DND-41 (cell line): ENCODE measurements around the gene TCAP.

Experiments
- ATAC-seq: fragments of 200-7000 bp; cut with Tn5 transposase; 3 replicates; pipeline ENCODE4 v1.9.1; 2021; ENCODE audit warnings: low read depth; ENCODE audit not compliant: insufficient read depth
- DNase-seq: peaks from one replicate; pipeline ENCODE4 v3.0.0-alpha.2; 2020
- H2AFZ ChIP-seq: 2 replicates; pipeline ENCODE4 v1.6.0; 2012; ENCODE audit warnings: low read depth, low read length
- H3K27ac ChIP-seq: 2 replicates; pipeline ENCODE4 v1.5.1; 2012; ENCODE audit warnings: low read length, inconsistent platforms
- H3K27me3 ChIP-seq: fragments of 200-600 bp; sonication (generic); 2 replicates; pipeline ENCODE4 v1.6.0; 2012; ENCODE audit warnings: low read length, mild to moderate bottlenecking, inconsistent platforms; ENCODE audit not compliant: insufficient read depth, poor library complexity
- H3K36me3 ChIP-seq: 2 replicates; pipeline ENCODE4 v1.5.1; 2012; ENCODE audit warnings: low read length, inconsistent platforms; ENCODE audit not compliant: insufficient read depth
- H3K4me1 ChIP-seq: 2 replicates; pipeline ENCODE4 v1.5.1; 2012; ENCODE audit warnings: mild to moderate bottlenecking, low read length; ENCODE audit not compliant: insufficient read depth
- H3K4me2 ChIP-seq: 2 replicates; pipeline ENCODE4 v1.6.0; 2012; ENCODE audit warnings: mild to moderate bottlenecking, moderate library complexity, low read length, inconsistent platforms; ENCODE audit not compliant: insufficient read depth
- H3K4me3 ChIP-seq, 2 experiments: fragments of 200-600 bp in 1 of 2; shearing (Covaris generic) in 1 of 2; 2 replicates each; pipeline ENCODE4 v1.5.1; 2012 to 2016; ENCODE audit warnings: inconsistent platforms in 2 of 2, low read length in 2 of 2, mild to moderate bottlenecking in 2 of 2, low read depth in 1 of 2, moderate library complexity in 1 of 2
- H3K79me2 ChIP-seq: 2 replicates; pipeline ENCODE4 v1.6.0; 2012; ENCODE audit warnings: low read length, inconsistent platforms; ENCODE audit not compliant: insufficient read depth
- H3K9ac ChIP-seq: 2 replicates; pipeline ENCODE4 v1.6.0; 2012; ENCODE audit warnings: low read depth, mild to moderate bottlenecking, inconsistent platforms, low read length, moderate library complexity
- H3K9me3 ChIP-seq: 2 replicates; pipeline ENCODE4 v1.5.1; 2012; ENCODE audit warnings: low read length, moderate library complexity, mild to moderate bottlenecking, inconsistent platforms; ENCODE audit not compliant: insufficient read depth, severe bottlenecking
- H4K20me1 ChIP-seq: 2 replicates; pipeline ENCODE4 v1.6.0; 2012; ENCODE audit warnings: low read length; ENCODE audit not compliant: insufficient read depth
- EZH2 ChIP-seq: IDR thresholded peaks from 3 replicates; pipeline ENCODE4 v1.6.1; 2012; ENCODE audit warnings: borderline replicate concordance, low read depth, mild to moderate bottlenecking, moderate library complexity, low read length, inconsistent platforms; ENCODE audit not compliant: severe bottlenecking
- TF ChIP-seq, protein P1 (sequence below): IDR thresholded peaks from 2 replicates; pipeline ENCODE4 v1.5.1; 2012; ENCODE audit warnings: borderline replicate concordance, low read length, moderate library complexity, mild to moderate bottlenecking; ENCODE audit not compliant: poor library complexity, severe bottlenecking; ENCODE audit errors: extremely low read depth

The TCAP gene

GRCh38 chr17:39658760-39659159, 6.4 kb upstream of the TCAP start:
- Histone ChIP-seq H3K27ac (no peak overlapping the region), H3K27me3 (no peaks in the 10 kb centered on the region), H3K4me2 (no peak overlapping the region), H3K9ac (no peak overlapping the region), H3K9me3 (no peaks in the 10 kb centered on the region), H4K20me1 (peaks cover 25% of the 10 kb centered on the region), H2AFZ (no peak overlapping the region), H3K36me3 (peaks cover 74% of the 10 kb centered on the region), H3K4me1 (no peaks in the 10 kb centered on the region), H3K79me2 (peaks cover 11% of the 10 kb centered on the region; the same call in 1 of the 2 replicates), H3K4me3 (no peak overlapping the region)
- DNase-seq (no peak), ATAC-seq (no peak)
- TF ChIP-seq EZH2 = no peak
- TF ChIP-seq, protein P1, sequence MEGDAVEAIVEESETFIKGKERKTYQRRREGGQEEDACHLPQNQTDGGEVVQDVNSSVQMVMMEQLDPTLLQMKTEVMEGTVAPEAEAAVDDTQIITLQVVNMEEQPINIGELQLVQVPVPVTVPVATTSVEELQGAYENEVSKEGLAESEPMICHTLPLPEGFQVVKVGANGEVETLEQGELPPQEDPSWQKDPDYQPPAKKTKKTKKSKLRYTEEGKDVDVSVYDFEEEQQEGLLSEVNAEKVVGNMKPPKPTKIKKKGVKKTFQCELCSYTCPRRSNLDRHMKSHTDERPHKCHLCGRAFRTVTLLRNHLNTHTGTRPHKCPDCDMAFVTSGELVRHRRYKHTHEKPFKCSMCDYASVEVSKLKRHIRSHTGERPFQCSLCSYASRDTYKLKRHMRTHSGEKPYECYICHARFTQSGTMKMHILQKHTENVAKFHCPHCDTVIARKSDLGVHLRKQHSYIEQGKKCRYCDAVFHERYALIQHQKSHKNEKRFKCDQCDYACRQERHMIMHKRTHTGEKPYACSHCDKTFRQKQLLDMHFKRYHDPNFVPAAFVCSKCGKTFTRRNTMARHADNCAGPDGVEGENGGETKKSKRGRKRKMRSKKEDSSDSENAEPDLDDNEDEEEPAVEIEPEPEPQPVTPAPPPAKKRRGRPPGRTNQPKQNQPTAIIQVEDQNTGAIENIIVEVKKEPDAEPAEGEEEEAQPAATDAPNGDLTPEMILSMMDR = no peak

DNA sequence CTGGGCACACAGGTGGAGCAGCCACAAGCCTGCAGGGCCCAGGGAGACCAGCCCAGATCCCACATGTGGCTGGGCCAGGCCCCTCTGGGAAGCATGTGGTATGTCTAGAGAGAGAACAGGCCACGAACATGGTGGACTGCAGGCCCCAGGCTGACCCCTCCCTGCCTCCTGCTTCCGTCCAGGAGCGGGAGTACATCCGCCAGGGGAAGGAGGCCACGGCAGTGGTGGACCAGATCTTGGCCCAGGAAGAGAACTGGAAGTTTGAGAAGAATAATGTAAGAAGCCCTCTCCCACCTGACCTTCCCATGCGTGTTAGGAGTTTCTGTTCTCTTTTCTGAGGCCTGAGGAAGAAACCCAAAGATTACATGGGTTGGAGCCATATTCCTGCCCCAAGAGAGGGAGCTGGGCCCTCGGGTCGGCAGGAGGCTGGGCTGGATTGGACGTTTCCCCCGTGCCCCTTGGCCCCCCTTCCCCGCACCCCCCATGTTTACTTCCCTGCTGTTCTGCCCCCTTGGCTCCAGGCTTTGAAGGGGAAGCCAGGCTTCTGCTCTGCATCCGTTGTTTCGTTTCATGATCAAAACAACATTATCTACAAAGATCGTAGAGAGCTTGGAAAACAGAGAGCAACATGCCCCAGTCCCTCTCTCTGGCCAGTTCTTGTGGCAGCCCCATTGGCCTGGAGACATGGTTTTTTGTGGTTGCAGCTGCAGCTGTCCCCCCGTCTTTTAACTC, 5.7 kb upstream of the TCAP start:
- H3K4me3 ChIP-seq = no peak overlapping the region
- no peaks in the 10 kb centered on the region for H3K27me3 ChIP-seq
- no peak overlapping the region for H3K4me2 ChIP-seq
- H3K9ac ChIP-seq = no peak overlapping the region
- peaks cover 68% of the 10 kb centered on the region for H3K36me3 ChIP-seq
- H3K79me2 ChIP-seq = peaks cover 6% of the 10 kb centered on the region; the same call in 1 of the 2 replicates
- no peak for ATAC-seq
- H3K27ac ChIP-seq = no peak overlapping the region
- H2AFZ ChIP-seq = no peak overlapping the region
- TF ChIP-seq, protein P1 = no peak
- no peak for TF ChIP-seq EZH2
- H3K4me1 ChIP-seq = no peaks in the 10 kb centered on the region
- no peaks in the 10 kb centered on the region for H3K9me3 ChIP-seq
- no peak for DNase-seq
- H4K20me1 ChIP-seq = peaks cover 23% of the 10 kb centered on the region

- H3K4me3 ChIP-seq = no peak overlapping the region
- H4K20me1 ChIP-seq = peaks cover 20% of the 10 kb centered on the region
- no peak overlapping the region for H3K27ac ChIP-seq
- peaks cover 62% of the 10 kb centered on the region for H3K36me3 ChIP-seq
- H3K9ac ChIP-seq = no peak overlapping the region
- H3K79me2 ChIP-seq = 0 out of 2 replicates have a peak, but pooled peaks cover under 1% of the 10 kb centered on the region
- H2AFZ ChIP-seq = no peak overlapping the region
- DNase-seq (no peak), ATAC-seq (no peak)
- H3K27me3 ChIP-seq = no peaks in the 10 kb centered on the region
- TF ChIP-seq EZH2 = no peak
- TF ChIP-seq, protein P1 = no peak
- no peaks in the 10 kb centered on the region for H3K9me3 ChIP-seq
- H3K4me1 ChIP-seq = no peaks in the 10 kb centered on the region
- H3K4me2 ChIP-seq = no peak overlapping the region
These were observed 5.2 kb upstream of the TCAP start for GRCh38 chr17:39660011-39660360.
